ENCODE data around the gene KCNG2. TPM values are rescaled to one million over a fixed set of nuclear protein-coding genes. Genes with fewer than 3 reads are reported as not detected.

The KCNG2 gene
- total RNA-seq, 2 experiments from 2014 or later, result not detected

- no peaks in the 10 kb centered on the region for H3K4me1 Mint-ChIP-seq (ENCODE audit: low read depth)
- peak; percentile 2 for DNase-seq
- CTCF ChIA-PET, result no interaction called here
- peaks cover 77% of the 10 kb centered on the region for H3K36me3 Mint-ChIP-seq
- no peak overlapping the region for H3K27ac Mint-ChIP-seq
- peaks cover 71% of the 10 kb centered on the region for H3K9me3 Mint-ChIP-seq
- no peak overlapping the region for H3K4me3 Mint-ChIP-seq
- intact Hi-C loops (cut with micrococcal nuclease), result no loop called here
- POLR2A ChIA-PET, result no interaction called here
- H3K27me3 Mint-ChIP-seq, result no peaks in the 10 kb centered on the region
These were observed 133.7 kb downstream of the KCNG2 start for GRCh38 chr18:79931475-79931874.

- Mint-ChIP-seq H3K4me3 (no peak overlapping the region), H3K9me3 (peaks cover 83% of the 10 kb centered on the region), H3K27ac (no peak overlapping the region), H3K36me3 (peaks cover 90% of the 10 kb centered on the region), H3K27me3 (no peaks in the 10 kb centered on the region), H3K4me1 (ENCODE audit: low read depth) (no peaks in the 10 kb centered on the region)
- CTCF ChIA-PET, result no interaction called here
- intact Hi-C loops (cut with micrococcal nuclease), result no loop called here
- no peak for DNase-seq
- POLR2A ChIA-PET, result no interaction called here
These were observed 135.2 kb downstream of the KCNG2 start for GRCh38 chr18:79932907-79933306.

DNA sequence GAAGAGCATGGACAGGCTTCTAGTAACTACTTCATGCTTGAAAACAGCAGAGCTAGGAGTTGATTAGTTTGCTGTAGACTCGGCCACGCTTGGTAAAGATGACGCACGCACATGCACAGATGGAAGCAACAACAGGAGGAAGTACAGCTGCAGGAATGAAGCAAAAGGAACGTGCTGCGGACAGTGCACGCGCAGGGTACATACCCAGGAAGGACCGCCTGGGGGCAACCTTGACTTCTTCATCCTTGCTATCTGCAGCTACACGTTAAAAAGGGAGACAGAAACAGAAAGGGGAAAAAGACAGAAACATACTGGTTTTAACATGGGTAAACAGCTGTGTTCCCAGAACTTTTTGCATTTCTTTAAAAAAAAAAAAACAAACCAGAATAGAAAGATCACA, 136.0 kb downstream of the KCNG2 start:
- POLR2A ChIA-PET, result no interaction called here
- Mint-ChIP-seq H3K9me3 (peaks cover 85% of the 10 kb centered on the region), H3K4me3 (no peak overlapping the region), H3K4me1 (ENCODE audit: low read depth) (no peaks in the 10 kb centered on the region), H3K27ac (no peak overlapping the region), H3K36me3 (peaks cover 87% of the 10 kb centered on the region), H3K27me3 (no peaks in the 10 kb centered on the region)
- intact Hi-C loops (cut with micrococcal nuclease), result no loop called here
- CTCF ChIA-PET, result no interaction called here
- no peak for DNase-seq

DNA sequence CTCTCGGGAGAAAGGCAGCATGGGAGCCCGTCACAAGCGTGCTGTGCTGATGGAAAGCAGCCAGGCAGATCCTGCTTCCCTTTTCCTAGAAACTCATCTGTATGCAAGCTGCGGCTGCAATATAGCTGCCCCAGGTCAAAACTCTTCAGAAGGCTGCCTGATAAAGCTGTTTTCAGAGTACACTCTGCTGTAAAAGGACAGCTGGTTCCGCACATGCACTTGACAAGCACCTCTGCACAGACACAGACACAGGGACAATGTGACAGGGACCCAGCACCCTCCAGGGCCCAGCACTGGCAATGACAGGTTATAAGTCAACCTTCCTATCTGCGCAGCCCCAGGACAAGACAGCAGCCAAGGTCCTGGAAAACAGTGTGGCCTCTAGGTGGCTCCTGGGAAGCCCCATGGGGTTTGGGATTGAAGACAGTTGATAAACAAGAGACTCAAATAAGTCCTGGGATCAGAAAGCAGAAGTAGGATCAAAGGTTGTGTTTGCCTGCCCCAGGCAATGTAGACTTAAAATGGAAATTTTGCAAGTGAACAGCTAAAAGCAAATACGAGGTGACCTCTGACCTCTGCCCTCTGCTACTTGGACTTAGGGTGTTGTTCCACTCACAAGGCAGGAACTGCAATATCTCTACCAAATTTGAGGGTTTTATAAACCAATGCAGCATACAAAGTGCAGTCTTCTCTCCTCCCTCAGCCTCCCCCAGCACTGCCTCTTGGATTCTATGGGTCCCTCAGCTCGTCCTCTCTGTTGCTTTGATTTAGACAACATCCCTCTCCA, 136.8 kb downstream of the KCNG2 start:
- Mint-ChIP-seq H3K36me3 (peaks cover 86% of the 10 kb centered on the region), H3K4me3 (no peak overlapping the region), H3K4me1 (ENCODE audit: low read depth) (no peaks in the 10 kb centered on the region), H3K27ac (no peak overlapping the region), H3K9me3 (peaks cover 77% of the 10 kb centered on the region), H3K27me3 (no peaks in the 10 kb centered on the region)
- CTCF ChIA-PET, result no interaction called here
- POLR2A ChIA-PET, result no interaction called here
- DNase-seq, result no peak
- intact Hi-C loops (cut with micrococcal nuclease), result no loop called here

GRCh38 chr18:79935098-79935480, 137.4 kb downstream of the KCNG2 start:
- intact Hi-C loops (cut with micrococcal nuclease), result no loop called here
- H3K4me3 Mint-ChIP-seq, result no peak overlapping the region
- peaks cover 71% of the 10 kb centered on the region for H3K9me3 Mint-ChIP-seq
- peaks cover 4% of the 10 kb centered on the region for H3K4me1 Mint-ChIP-seq (ENCODE audit: low read depth)
- ChIA-PET CTCF (no interaction called here), POLR2A (no interaction called here)
- DNase-seq, result no peak
- no peak overlapping the region for H3K27ac Mint-ChIP-seq
- H3K36me3 Mint-ChIP-seq, result peaks cover 86% of the 10 kb centered on the region
- no peaks in the 10 kb centered on the region for H3K27me3 Mint-ChIP-seq

- H3K9me3 Mint-ChIP-seq, result peaks cover 67% of the 10 kb centered on the region
- POLR2A ChIA-PET, result no interaction called here
- no peak overlapping the region for H3K4me3 Mint-ChIP-seq
- no peak overlapping the region for H3K27ac Mint-ChIP-seq
- peaks cover 4% of the 10 kb centered on the region for H3K4me1 Mint-ChIP-seq (ENCODE audit: low read depth)
- CTCF ChIA-PET, result no interaction called here
- intact Hi-C loops (cut with micrococcal nuclease), result no loop called here
- DNase-seq, result no peak
- H3K27me3 Mint-ChIP-seq, result no peaks in the 10 kb centered on the region
- H3K36me3 Mint-ChIP-seq, result peaks cover 86% of the 10 kb centered on the region
These were observed 137.8 kb downstream of the KCNG2 start for GRCh38 chr18:79935499-79935898.

DNA sequence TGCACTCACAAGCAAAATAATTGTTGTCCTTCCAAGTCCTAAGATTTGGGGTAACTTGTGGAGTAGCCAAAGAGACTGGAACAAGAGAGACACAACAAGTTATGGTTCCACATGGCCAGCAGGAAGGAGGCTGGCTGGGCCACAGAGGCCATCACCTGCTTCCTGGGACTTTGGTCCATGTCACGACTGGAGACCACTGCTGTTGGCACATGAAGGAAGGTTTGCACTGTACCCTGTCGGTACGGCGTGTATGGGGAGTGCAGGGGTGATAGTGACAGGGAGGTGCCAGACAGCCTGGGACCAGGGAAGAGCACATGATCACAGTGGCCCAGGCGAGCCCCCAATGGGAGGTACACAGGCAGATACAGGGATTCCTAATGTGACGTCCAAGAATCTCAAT, 138.2 kb downstream of the KCNG2 start:
- intact Hi-C loops (cut with micrococcal nuclease), result no loop called here
- DNase-seq, result no peak
- Mint-ChIP-seq H3K9me3 (peaks cover 67% of the 10 kb centered on the region), H3K36me3 (peaks cover 88% of the 10 kb centered on the region), H3K27me3 (no peaks in the 10 kb centered on the region), H3K4me1 (ENCODE audit: low read depth) (peaks cover 4% of the 10 kb centered on the region), H3K4me3 (no peak overlapping the region), H3K27ac (no peak overlapping the region)
- ChIA-PET POLR2A (no interaction called here), CTCF (no interaction called here)

DNA sequence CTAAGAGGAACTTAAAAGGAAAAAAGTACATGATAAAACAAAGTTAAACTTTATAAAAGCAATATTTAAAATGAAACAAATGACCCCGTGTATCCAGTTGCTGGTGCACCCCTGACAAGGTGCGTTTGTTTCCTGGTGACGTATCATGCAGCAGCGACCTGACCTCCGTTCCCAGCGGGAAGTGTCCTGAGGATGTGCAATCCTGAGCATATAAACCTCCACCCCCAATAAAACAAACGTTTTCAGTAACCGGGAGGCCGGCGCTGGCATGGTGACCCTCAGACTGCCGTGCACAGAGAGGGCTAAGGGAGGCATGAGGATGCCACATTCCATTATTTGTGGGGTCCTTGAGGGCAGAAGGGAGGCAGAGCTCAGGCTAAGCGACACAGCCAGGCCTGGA, 138.9 kb downstream of the KCNG2 start:
- no peak overlapping the region for H3K27ac Mint-ChIP-seq
- peaks cover 82% of the 10 kb centered on the region for H3K36me3 Mint-ChIP-seq
- intact Hi-C loops (cut with micrococcal nuclease), result no loop called here
- CTCF ChIA-PET, result no interaction called here
- no peaks in the 10 kb centered on the region for H3K27me3 Mint-ChIP-seq
- no peak overlapping the region for H3K4me3 Mint-ChIP-seq
- H3K9me3 Mint-ChIP-seq, result peaks cover 60% of the 10 kb centered on the region
- H3K4me1 Mint-ChIP-seq (ENCODE audit: low read depth), result peaks cover 4% of the 10 kb centered on the region
- no peak for DNase-seq
- POLR2A ChIA-PET, result no interaction called here

GRCh38 chr18:79937103-79937860, 139.5 kb downstream of the KCNG2 start:
- ChIA-PET POLR2A (no interaction called here), CTCF (no interaction called here)
- no peak overlapping the region for H3K27ac Mint-ChIP-seq

DNA sequence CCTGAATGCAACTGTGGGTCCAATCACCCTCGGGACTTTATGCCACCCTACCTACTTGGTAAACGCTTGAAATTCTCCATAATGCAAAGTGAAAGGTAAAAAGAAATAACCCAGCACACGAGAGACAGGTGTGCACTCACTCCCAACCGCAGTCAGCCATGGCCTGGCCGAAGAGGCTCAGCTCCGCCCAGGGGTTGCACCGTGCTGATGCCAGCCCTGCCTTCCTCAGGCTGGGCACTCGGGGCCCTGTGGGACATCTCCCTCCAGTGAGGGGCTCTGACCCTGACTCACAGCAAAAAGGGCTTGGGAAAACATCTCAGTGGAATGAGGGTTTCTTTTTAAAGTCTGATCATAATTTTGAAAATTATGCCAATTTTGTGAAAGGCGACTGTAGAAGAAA, 140.5 kb downstream of the KCNG2 start:
- Mint-ChIP-seq H3K27ac (no peak overlapping the region), H3K4me3 (no peak overlapping the region), H3K27me3 (no peaks in the 10 kb centered on the region), H3K36me3 (peaks cover 73% of the 10 kb centered on the region), H3K9me3 (peaks cover 46% of the 10 kb centered on the region), H3K4me1 (ENCODE audit: low read depth) (peaks cover 4% of the 10 kb centered on the region)
- intact Hi-C loops (cut with micrococcal nuclease), result no loop called here
- CTCF ChIA-PET, result no interaction called here
- no peak for DNase-seq
- POLR2A ChIA-PET, result no interaction called here

More at GRCh38 chr18:79937103-79937860, 139.5 kb downstream of the KCNG2 start:
- Mint-ChIP-seq H3K4me1 (ENCODE audit: low read depth) (peaks cover 4% of the 10 kb centered on the region), H3K27me3 (no peaks in the 10 kb centered on the region), H3K36me3 (peaks cover 82% of the 10 kb centered on the region), H3K9me3 (peaks cover 55% of the 10 kb centered on the region), H3K4me3 (no peak overlapping the region)
- intact Hi-C loops (cut with micrococcal nuclease), result no loop called here
- DNase-seq, result no peak

DNA sequence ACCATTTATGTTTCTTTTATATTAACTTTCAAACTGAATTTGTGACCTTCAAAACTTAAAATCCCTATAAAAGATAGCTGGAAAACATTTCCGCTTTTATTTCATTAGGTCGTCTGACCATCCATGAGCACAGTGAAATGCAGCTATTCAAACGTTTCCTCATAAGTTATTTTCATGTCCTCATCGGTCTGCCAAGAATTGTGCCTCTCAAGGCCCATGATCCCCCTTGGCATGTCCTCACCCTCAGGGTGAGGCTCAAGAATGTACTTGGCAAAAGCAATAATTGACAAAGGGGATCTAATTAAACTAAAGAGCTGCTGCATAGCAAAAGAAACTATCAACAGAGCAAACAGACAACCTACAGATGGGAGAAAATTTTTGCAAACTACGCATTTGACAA, 141.4 kb downstream of the KCNG2 start:
- POLR2A ChIA-PET, result no interaction called here
- H3K4me1 Mint-ChIP-seq (ENCODE audit: low read depth), result peaks cover 5% of the 10 kb centered on the region
- peaks cover 38% of the 10 kb centered on the region for H3K9me3 Mint-ChIP-seq
- no peak overlapping the region for H3K4me3 Mint-ChIP-seq
- intact Hi-C loops (cut with micrococcal nuclease), result no loop called here
- DNase-seq, result no peak
- peaks cover 65% of the 10 kb centered on the region for H3K36me3 Mint-ChIP-seq
- no peaks in the 10 kb centered on the region for H3K27me3 Mint-ChIP-seq
- CTCF ChIA-PET, result no interaction called here
- no peak overlapping the region for H3K27ac Mint-ChIP-seq

DNA sequence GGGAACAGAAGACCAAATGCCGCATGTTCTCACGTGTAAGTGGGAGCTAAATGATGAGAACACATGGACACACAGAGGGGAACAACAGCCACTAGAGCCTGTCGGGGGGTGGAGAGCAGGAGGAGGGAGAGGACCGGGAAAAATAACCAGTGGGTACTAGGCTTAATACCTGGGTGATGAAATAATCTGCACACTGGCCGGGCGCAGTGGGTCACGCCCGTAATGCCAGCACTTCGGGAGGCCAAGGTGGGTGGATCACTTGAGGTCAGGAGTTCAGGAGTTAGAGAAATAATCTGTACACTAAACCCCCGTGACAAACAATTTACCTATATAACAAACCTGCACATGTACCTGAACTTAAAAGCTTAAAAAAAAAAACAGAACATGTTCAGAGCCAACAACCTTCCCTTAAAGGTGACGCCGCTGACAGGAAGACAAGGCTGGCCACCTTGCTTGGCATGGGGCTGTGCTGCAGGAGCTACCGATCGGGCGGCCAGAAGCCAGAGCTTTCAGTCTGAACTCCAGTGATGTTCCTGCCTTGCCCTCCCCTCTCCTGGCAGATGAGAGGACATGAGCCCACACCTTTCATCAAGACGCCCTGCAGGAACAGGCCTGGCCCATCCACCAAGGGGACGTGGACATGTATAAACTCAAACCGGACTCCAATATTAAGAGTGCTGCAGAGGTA, 142.5 kb downstream of the KCNG2 start:
- DNase-seq, result no peak
- H3K27ac Mint-ChIP-seq, result no peak overlapping the region
- H3K36me3 Mint-ChIP-seq, result peaks cover 54% of the 10 kb centered on the region
- ChIA-PET POLR2A (no interaction called here), CTCF (no interaction called here)
- H3K4me1 Mint-ChIP-seq (ENCODE audit: low read depth), result peaks cover 16% of the 10 kb centered on the region
- peaks cover 28% of the 10 kb centered on the region for H3K9me3 Mint-ChIP-seq
- no peak overlapping the region for H3K4me3 Mint-ChIP-seq
- no peaks in the 10 kb centered on the region for H3K27me3 Mint-ChIP-seq
- intact Hi-C loops (cut with micrococcal nuclease), result no loop called here

All from activated CD4-positive, alpha-beta memory T cell treated with anti-CD3 and anti-CD28 coated beads for 36 hours (primary cell).